Dermis microvascular lymphatic vessel endothelial cell (primary cell): Measurements from ENCODE around the gene ADGRG3. TPM values are rescaled to one million over a fixed set of nuclear protein-coding genes. Genes with fewer than 3 reads are reported as not detected.
A peak's percentile ranks its signal among the peaks of the same experiment; 100 is the strongest.

Experiments
- DNase-seq, 2 donors: peaks; one replicate each; pipeline versions ENCODE4 v3.0.0 to v3.0.0-alpha.2; 2010; ENCODE audit warnings: low read depth in 2 of 2
- total RNA-seq: library from RNA; depleted of rRNA; stranded (reverse); fragments of >200 nt; gene quantifications from 2 replicates; pipeline ENCODE4 v1.2.1, GENCODE V29; 2014

ADGRG3 gene
- total RNA-seq, 1 donor from 2014 or later = 1.3 TPM

- peak; percentile 100 for DNase-seq
Measured at GRCh38 chr16:57734925-57735754, 67.0 kb downstream of the ADGRG3 start.

GRCh38 chr16:57735755-57736418 lies 67.8 kb downstream of the ADGRG3 start, which contains the start of gene KATNB1:
KATNB1 (plus strand) TSS chr16:57735770; CDS start chr16:57737244, 1,474 bp downstream.
- DNase-seq = peak in 1 of 2 donors; percentile 37

GRCh38 chr16:57736419-57737351 lies 68.6 kb downstream of the ADGRG3 start:
- peak; percentile 79 to 87 for DNase-seq

GRCh38 chr16:57738844-57739243 lies 70.7 kb downstream of the ADGRG3 start:
- DNase-seq = no peak

Other genes with a start within 250 kb of the ADGRG3 start
- 66.4 and 68.6 TPM in 2 replicates for gene CIAPIN1, start 220.9 kb upstream of the ADGRG3 start, total RNA-seq
- 42.2 and 42.4 TPM in 2 replicates for gene COQ9, start 220.8 kb upstream of the ADGRG3 start, total RNA-seq
- 98.3 and 136 TPM in 2 replicates for gene POLR2C, start 205.6 kb upstream of the ADGRG3 start, total RNA-seq
- gene DOK4, start 181.8 kb upstream of the ADGRG3 start, total RNA-seq = 17.2 and 19.8 TPM in 2 replicates
- 8.9 and 11.6 TPM in 2 replicates for gene CCDC102A, start 131.7 kb upstream of the ADGRG3 start, total RNA-seq
- gene ADGRG5, start 125.7 kb upstream of the ADGRG3 start, total RNA-seq = not detected in 2 replicates
- gene ADGRG1, start 39.7 kb upstream of the ADGRG3 start, total RNA-seq = 11.5 and 15.3 TPM in 2 replicates
- gene DRC7, start 26.5 kb downstream of the ADGRG3 start, total RNA-seq = 0.13 and 0.26 TPM in 2 replicates
- gene KATNB1, start 67.5 kb downstream of the ADGRG3 start, total RNA-seq = 23.6 and 38.3 TPM in 2 replicates
- gene KIFC3, start 134.2 kb downstream of the ADGRG3 start, total RNA-seq = 31.1 and 63.8 TPM in 2 replicates